22Rv1 (cell line): ENCODE data around the gene PLEKHA6.

Experiments
- H3K27ac ChIP-seq: fragments of 450-650 bp; 2 replicates; pipeline ENCODE4 v1.5.1; 2017
- CTCF ChIP-seq: fragments of 450-650 bp; IDR thresholded peaks from 2 replicates; pipeline ENCODE4 v1.5.1; 2017; ENCODE audit warnings: mild to moderate bottlenecking
- ZFX ChIP-seq: fragments of 450-650 bp; IDR thresholded peaks from 2 replicates; pipeline ENCODE4 v1.6.1; 2017; ENCODE audit warnings: antibody characterized with exemption, borderline replicate concordance

PLEKHA6 gene

GRCh38 chr1:204255966-204256365 is 103.8 kb downstream of the PLEKHA6 start:
- TF ChIP-seq ZFX: no peak
- peak overlapping the region; percentile 64 for H3K27ac ChIP-seq

- peak overlapping the region; percentile 64 for H3K27ac ChIP-seq
- no peak for TF ChIP-seq CTCF
- TF ChIP-seq ZFX: no peak
These were observed 104.5 kb downstream of the PLEKHA6 start for GRCh38 chr1:204255225-204255624.

- TF ChIP-seq ZFX (no peak), CTCF (no peak)
- no peak overlapping the region for H3K27ac ChIP-seq
These were observed 105.6 kb downstream of the PLEKHA6 start for GRCh38 chr1:204254031-204254661.

- TF ChIP-seq ZFX (no peak), CTCF (no peak)
- no peak overlapping the region for H3K27ac ChIP-seq
These were observed 107.6 kb downstream of the PLEKHA6 start for GRCh38 chr1:204251926-204252689.

GRCh38 chr1:204251286-204251685 is 108.4 kb downstream of the PLEKHA6 start:
- no peak for TF ChIP-seq ZFX
- TF ChIP-seq CTCF: no peak
- H3K27ac ChIP-seq: no peak overlapping the region

GRCh38 chr1:204250428-204251030 is 109.2 kb downstream of the PLEKHA6 start:
- no peak overlapping the region for H3K27ac ChIP-seq

More at GRCh38 chr1:204250428-204251030, 109.2 kb downstream of the PLEKHA6 start:
- TF ChIP-seq CTCF (no peak), ZFX (no peak)
